GM21381 (cell line): ENCODE data around the gene PALD1.

Source experiments
- ATAC-seq: cut with Tn5 transposase; IDR thresholded peaks from one replicate; pipeline ENCODE4 v1.9.1; 2021; ENCODE audit warnings: mild to moderate bottlenecking, moderate library complexity; ENCODE audit not compliant: unreplicated experiment

Gene PALD1

GRCh38 chr10:70535001-70535400, 56.4 kb downstream of the PALD1 start:
- no peak for ATAC-seq

GRCh38 chr10:70535451-70535850, 56.9 kb downstream of the PALD1 start:
- ATAC-seq = no peak

- ATAC-seq = no peak
Observed at GRCh38 chr10:70536196-70536861, 57.8 kb downstream of the PALD1 start.

GRCh38 chr10:70537398-70538194, 59.0 kb downstream of the PALD1 start:
- ATAC-seq = no peak

- ATAC-seq = no peak
Observed at GRCh38 chr10:70538195-70538520, 59.6 kb downstream of the PALD1 start.

- ATAC-seq = no peak
Observed at GRCh38 chr10:70538731-70539338, 60.3 kb downstream of the PALD1 start.

GRCh38 chr10:70539471-70539870, 60.9 kb downstream of the PALD1 start:
- ATAC-seq = no peak

GRCh38 chr10:70540089-70540788, 61.7 kb downstream of the PALD1 start:
- no peak for ATAC-seq

- ATAC-seq = no peak
Observed at GRCh38 chr10:70540789-70541360, 62.3 kb downstream of the PALD1 start.

GRCh38 chr10:70541736-70542564, 63.4 kb downstream of the PALD1 start:
- ATAC-seq = no peak

- ATAC-seq = no peak
Observed at GRCh38 chr10:70542565-70542938, 64.0 kb downstream of the PALD1 start.

- ATAC-seq = no peak
Observed at GRCh38 chr10:70543911-70544310, 65.3 kb downstream of the PALD1 start.

GRCh38 chr10:70544431-70545340, 66.1 kb downstream of the PALD1 start:
- ATAC-seq = no peak

GRCh38 chr10:70546584-70546983, 68.0 kb downstream of the PALD1 start:
- ATAC-seq = no peak

GRCh38 chr10:70549351-70549961, 70.9 kb downstream of the PALD1 start:
- no peak for ATAC-seq

- ATAC-seq = no peak
Observed at GRCh38 chr10:70549962-70550458, 71.4 kb downstream of the PALD1 start.

- no peak for ATAC-seq
Observed at GRCh38 chr10:70550459-70550858, 71.9 kb downstream of the PALD1 start.

- ATAC-seq = no peak
Observed at GRCh38 chr10:70551466-70551865, 72.9 kb downstream of the PALD1 start.

- no peak for ATAC-seq
Observed at GRCh38 chr10:70551971-70552422, 73.4 kb downstream of the PALD1 start.
